Stimulated activated CD8-positive, alpha-beta memory T cell treated with anti-CD3 and anti-CD28 coated beads, Interleukin-12 subunit alpha, Interleukin-12 subunit beta, amount 100 ng/mL, for 1 hour (primary cell): ENCODE measurements around the gene TFDP1.

Source experiments
- DNase-seq: peaks from one replicate; pipeline ENCODE4 v3.0.0-alpha.2; 2020; ENCODE audit warnings: low read depth

TFDP1 gene

DNA sequence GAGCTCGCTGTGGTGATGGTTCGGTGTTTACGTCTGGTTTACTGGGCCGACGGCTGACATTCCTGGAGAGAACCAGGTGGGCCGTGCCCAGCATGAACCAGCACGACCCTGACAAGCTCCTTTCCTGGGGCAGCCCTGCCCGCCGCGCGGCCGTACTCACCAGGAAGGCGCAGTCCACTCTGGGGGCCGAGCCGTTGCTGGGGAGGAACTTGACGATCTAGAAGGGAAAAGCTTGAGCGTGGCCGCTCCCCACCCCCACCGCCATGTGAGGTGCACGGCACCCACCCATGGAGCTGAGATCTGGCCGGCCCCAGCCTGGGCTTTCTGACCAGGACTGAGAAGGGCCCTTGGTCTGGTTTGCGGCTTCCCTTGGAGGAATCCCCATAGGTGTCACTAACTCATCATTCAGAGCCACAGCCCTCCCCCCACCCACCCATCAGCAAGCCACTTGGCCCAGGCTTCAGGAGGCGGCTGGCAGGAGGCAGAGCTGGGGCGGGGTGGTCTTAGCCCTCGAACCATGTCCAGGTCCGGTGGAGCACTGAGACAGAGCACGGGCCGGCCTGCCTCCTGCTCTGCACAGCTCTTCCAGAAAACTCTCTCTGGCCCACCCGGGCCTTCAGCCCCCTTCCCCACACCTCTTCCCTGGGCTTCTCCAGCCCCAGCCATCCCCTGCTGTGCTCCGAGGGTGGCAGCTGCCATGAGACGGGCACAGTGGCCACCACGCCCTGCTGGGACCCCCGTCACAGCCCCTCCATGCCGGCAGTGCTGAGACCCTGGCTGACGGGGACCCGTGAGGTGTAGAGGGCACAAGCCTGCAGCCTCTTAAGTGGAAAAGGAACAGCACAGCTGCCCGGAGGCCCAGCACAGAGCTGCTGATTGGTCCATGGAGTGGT, 67.2 kb downstream of the TFDP1 start:
- no peak for DNase-seq

DNA sequence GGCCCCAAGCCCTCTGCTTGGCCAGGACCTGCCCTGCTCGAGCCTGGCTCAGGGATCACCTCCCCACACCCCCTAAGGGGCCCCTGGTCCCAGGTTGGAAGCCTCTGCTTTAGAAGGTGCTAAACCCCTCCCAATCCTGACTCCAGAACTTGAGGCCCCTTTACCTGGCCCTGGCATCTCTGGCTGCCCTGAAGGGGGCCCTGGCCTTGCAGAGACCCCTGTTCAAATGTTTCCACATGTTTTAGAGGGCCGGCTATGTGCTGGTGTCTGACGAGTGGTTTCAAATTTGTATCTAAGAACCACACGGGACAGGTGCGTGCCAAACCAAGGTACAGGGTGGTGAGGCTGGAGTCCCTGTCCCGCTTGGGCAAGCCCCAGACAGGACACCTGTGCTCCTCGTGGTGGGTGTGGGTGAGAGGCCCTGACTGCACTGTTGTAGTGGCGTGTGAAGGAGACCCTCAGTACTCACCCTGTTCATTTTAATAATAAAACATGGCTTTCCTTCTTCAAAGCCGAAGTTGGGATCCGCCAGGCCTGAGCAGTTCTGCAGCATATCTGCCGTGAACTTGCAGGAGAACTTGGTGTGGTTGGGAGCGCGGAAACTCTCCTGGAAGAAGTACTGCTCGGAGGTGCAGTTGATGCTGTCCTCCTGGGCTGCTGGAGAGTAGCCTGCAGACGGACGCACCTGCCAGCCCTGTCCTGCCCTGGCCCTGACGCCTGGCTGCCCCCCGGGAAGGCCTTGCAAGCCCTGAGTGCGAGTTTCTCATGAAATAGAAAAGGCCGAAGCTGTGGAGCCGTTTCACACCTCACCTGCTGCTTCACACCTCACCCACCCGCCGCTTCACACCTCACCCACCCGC, 68.1 kb downstream of the TFDP1 start:
- DNase-seq = no peak

DNA sequence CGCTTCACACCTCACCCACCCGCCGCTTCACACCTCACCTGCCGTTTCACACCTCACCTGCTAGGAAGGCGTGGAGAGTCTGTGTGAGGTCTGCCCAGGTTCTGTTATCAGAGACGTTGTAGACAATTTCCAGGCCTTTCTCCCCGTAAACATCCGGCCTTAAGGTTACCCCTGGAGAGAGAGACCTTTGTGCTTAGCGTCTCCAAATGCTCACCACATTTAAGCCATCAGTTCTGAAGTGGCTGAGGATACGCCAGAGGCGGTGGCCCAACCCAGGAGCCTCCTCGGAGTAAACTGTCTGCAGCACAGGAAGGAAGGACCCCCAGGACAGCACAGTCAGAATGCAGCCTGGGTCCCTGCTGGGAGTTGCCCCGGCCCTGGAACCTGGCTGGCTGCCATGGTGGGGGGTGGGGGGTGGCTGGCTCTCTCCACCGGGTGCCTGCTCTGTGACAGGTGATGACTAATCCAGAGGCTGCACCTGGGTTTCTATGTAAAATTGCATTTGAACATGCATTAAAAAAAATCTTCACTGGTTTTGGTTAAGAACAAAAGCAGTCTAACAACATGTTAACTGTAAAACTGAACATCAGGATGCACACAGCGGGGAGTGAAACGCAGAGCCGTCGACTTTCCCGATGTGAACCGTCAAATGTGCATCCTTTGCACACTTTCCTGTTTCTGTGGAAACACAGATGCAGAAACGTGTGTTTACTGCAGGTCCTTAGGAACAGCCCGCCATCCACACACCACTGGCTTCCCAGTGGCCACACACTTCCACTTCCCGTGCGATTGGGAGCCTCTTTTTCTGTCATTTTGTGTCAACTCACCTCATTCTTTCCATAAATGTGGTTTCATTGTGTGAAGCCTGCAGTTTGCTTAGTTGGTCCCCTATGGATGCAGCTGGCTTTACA, 69.0 kb downstream of the TFDP1 start:
- no peak for DNase-seq

DNA sequence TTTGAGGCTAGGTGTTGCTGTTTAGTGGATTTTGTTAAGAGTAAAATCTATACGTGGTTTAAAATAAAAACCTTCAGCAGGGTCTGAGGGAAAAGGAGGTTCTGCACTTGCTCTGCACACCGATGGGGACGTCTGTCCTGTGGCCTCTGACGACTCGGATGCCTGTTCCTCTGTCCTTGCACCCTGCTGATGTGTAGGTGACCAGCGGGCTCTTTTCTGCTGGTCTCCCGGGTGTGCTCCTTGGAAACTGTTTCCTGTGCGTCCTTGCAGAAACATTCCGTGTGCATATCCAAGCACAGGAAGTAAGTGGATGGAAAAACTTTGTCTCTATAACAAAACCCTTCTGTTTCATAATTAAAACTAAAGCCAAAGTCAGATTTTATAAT, 69.6 kb downstream of the TFDP1 start:
- no peak for DNase-seq

DNA sequence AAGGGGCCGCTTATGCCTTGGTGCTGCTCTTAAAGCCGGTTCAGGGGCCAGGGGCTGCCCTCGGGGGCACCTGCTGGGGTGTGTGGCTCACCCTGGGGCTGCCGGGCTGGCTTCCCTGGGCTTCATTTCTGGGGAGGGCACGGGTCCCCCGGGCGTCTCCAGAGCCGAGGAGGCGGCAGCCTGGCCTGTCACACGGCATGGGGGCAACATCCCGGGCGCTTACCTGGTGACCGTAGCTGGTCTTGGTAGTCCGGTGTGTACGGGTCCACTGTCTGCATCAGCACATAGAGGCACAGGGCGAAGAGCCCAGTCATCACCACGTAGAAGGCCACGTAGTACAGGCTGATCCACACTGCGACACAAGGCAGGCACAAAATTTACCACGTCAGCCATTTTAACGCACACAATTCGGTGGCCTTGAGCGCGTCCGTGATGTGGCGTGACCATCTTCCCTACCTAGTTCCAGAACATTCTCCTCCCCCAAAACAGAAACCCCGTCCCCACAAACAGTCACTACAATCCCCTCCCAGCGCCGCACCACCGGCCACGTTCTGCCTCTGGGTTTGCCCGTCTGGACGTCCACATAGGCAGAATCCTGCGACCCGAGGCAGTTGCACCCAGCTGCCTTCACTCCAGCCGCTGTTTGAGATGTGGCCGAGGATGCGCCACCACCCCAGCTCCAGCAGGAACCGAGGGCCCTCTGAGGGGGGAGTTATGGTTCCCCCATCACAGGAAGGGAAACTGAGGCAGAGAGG, 70.2 kb downstream of the TFDP1 start:
- no peak for DNase-seq

DNA sequence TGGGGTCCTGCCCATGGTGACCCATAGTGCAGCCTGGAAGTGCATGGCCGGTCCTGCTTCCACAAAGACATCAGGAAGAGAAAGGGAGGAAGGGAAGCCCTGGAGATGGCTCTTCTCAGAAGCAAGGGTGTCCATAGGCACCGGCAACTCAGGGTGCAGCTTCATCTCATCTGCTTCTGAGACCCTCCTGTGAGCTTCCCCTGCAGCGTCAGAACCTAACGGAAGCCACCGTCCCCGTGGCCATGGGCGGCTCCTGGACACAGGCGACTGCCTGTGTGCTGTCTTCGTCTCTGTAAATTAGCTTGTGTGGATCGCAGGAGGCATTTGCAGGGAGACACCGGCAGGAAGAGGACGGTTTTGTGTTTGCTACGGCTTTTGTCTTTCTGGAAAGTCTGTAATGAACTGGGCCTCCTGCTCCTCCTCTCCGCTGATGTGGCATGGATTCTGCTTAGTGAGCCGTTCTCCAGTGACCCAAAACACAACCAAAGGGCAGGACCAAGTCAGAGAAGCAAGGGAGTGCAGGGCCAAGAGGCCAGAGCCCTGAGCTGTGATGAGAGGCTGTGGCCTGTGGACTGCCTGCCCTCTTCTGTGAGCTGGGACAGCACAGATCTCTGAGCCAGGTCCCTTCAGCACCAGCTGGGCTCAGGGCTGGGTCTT, 70.9 kb downstream of the TFDP1 start:
- DNase-seq = no peak

DNA sequence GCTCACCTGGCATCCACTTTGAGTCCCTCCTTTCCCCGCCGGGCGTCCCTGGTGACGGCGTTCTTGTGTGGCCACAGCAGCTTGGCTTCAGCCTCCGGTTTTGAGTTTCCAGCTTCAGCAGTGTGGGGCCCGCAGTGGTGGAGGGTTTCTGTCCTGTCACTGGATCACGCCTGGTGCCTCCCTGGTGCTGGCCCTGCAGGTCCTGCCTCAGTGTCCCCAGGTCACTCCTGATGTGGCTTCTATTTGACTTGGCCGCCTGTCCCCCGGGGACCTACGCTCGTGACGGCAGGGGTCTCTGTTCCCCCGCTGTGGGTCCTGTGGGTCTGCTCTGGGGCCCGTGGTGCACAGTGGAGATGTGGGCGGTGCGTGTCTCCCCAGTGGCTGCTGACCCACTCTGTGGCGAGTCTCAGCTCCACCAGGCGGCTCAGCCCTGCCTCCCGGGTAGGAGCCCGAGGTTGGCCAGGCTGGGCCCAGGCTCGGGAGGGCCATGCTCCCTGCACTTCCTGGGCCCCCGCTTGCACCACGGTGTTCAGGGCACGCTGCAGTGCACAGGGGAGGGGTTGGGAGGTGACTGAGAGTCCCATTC, 71.5 kb downstream of the TFDP1 start:
- no peak for DNase-seq

DNA sequence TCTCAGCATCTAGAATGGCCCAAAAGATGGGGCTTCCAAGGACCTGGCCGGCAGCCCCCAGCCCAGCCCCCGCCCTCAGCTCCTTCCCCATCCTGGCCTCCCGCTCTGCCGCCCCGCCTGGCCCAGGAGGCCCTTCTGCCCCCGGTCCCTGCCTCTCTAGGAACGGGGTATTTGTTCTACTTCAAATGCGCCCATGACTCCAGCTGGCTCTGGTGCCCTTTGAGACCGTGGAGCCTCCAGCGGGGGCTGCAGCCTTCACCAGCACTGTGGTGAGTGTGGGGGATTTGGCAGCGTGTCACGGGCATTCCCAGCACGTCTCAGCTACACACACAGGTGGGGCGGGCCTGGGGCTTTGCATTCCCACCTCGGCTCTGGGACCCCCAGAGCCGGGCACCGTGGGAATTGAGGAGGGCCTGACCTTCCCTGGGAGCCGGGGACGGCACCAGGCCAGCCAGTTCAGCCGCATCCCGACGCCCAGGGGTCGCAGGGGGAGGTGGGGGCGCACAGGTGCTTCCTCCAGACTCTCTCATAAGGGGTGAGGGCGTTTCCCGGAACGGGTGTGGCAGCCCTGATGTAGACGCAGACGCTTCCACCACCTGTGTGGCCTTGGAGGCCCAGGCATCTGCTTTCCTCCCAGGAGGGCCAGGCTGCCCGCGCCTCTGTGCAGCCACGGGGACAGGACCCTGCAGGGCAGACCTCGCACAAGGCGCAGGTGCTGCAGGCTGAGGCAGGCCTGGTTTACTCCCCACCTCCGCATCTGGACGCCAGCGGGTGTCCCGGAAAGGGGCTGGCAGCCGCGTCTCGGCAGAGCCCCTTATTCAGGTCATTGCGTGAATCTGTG, 72.5 kb downstream of the TFDP1 start:
- no peak for DNase-seq

DNA sequence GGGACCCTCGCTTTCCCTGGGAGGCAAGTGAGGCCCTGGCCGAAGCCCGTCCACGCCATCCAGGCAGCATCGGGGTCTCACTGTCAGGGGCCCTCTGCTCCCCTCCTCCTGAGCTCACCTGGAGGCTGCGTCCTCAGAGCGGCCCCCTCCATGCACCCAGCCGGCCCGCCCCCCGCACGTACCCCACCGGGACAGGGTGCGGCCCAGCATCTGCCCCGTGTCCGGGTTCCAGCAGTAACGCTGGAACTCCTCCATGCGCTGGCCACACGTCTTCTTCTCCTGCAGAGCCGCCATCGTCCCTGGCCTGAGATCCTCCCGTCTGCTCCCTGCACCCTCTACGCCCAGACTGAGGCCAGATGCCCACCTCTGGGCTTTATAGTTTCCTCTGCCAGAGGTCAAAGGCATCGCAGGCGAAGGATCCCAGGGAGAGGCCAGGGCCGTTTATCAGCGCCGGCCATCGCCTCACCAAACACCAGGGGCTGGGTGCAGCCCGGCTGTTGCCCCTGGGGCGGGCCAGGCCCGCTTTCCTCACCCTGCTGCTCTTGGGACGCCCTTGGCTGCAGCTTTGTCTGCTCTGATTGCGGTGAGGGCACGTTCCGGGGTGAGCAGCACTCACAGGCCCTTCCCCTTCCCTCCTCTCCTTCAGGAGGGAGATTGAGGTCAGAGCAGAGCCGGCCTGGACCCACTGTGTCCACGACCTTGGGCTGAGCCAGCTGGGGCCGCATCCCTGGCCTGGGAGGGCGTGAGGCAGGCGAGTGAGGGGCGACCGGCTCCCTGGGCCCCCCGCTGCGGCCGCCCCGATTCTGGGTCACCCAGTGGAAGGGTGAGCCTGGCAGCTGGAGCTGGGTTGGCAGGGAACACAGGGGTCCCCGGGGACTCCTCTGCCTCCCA, 73.5 kb downstream of the TFDP1 start, which contains the start of gene ATP4B:
ATP4B (minus strand) TSS at position 348 of the 891 bp plus-strand sequence; CDS start at position 294, 54 bp downstream.
- no peak for DNase-seq

DNA sequence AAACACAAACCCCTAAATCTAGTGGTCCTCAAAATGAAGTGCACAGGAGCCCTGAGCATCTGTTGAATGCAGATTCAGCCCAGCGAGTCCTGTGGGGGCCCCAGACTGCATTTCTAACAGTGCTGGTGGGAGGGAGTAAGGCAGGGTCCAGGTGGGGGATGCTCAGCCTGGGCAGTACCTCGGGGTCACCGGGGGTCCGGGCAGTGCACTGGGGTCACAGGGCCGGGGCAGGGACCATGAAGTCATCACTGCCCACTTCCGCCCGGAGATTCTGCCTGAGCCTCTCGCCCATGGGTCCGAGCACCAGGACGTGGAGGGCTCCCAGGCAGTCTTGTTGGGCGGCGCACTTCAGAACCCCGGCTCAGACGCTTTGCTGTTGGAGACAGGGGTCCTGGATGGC, 74.3 kb downstream of the TFDP1 start:
- no peak for DNase-seq

DNA sequence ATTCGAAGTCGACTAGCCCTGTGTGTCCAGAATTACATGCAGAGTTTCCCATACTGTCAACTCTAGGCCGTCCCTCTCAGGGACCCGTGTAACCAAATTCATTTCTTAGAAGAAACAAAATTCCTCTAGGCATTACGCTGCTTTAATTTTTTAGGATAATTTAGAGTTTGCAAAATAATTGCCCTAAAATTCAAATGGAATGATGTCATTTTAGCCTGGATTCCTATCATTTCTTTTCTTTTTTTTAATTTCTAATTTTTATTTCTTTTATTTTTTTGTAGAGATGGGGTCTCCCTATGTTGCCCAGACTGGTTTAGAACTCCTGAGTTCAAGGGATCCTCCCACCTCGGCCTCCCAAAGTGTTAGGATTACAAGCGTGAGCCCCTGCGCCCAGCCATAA, 74.8 kb downstream of the TFDP1 start:
- no peak for DNase-seq

DNA sequence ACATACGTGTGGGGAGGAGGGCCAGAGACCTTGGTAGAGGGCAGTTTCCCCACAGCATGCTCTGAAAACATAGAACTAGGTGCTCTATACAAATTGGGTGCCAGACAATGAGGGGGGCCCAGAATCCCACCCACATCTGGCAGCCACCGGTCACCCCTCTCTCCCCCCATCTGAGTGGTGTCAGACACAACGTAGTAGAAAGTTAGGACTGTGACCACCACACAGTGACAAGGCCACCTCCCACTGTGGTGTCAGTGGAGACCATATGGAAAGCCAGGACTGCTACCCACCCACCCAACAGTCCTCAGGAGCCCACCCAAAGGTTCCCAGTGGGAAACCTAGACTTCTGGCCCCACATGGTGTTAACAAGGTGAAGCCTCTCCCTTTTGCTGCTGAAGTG, 75.5 kb downstream of the TFDP1 start:
- no peak for DNase-seq

DNA sequence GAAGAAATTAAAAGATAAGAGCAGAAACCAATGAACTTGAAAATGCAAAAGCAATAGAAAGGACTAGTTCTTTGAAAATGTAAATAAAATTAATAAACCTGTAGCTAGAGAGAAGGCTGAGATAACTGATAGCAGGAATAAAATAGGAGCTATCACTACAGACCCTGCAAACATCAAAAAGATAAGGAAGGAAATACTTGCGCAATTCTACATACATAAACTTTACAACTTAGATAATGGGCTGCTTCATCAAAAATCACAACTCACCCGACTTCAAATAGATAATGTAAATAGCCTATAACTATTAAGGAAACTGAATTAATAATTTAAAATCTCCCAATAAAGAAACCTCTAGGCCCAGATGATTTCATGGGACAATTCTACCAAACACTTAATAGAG, 77.0 kb downstream of the TFDP1 start:
- no peak for DNase-seq

DNA sequence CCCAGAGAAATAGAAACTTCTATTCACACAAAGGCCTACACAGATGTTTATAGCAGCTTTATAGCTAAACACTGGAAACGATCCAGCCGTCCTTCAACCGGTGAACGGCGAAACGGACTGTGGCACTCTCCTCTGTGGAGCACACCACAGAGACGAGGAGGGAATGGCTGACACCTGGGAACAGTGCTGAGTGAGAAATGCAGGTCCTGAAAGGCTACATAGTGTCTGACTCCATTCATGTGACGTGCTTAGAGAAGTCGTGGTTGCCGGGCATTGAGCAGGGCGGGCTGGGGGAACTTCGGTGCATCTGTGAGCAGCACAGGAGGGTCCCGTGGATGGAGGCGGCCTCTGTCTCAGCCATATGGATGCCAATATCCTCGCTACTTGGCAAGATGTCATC, 79.4 kb downstream of the TFDP1 start:
- DNase-seq = no peak

DNA sequence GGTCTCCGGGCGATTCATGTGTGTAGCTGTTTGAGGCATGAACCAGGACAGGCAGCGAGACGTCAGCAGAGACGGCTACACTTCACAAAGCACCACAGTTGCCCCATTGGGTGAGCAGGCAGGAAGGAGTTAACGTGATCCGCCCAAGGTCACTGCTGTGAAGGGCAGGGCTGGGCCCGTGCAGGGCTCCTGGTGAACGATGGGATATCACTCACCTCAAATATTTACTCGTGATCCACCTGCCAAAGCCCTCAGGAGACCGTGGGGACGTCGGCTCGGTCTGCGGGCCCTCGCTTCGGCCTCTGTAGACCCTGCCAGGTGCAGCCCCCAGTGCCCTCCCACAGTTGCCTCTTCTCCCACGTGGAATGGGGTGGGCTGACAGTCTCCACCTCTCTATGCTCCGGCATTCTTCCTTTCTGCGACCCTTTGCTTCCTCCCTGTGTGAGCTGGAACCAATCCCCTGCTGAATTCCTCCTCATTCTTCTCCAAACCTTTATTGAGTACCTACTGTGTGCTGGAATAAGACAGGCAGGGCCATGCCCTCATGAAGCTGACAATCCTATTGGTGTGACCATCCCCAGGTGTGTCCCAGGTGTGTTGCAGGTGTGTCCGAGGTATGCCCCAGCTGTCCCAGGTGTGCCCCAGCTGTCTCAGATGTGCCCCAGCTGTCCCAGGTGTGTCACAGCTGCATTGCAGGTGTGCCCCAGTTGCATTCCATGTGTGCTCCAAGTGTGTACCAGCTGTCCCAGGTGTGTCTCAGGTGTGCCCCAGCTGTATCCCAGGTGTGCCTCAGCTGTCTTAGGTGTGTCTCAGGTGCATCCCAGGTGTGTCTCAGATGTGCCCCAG, 80.4 kb downstream of the TFDP1 start:
- no peak for DNase-seq

DNA sequence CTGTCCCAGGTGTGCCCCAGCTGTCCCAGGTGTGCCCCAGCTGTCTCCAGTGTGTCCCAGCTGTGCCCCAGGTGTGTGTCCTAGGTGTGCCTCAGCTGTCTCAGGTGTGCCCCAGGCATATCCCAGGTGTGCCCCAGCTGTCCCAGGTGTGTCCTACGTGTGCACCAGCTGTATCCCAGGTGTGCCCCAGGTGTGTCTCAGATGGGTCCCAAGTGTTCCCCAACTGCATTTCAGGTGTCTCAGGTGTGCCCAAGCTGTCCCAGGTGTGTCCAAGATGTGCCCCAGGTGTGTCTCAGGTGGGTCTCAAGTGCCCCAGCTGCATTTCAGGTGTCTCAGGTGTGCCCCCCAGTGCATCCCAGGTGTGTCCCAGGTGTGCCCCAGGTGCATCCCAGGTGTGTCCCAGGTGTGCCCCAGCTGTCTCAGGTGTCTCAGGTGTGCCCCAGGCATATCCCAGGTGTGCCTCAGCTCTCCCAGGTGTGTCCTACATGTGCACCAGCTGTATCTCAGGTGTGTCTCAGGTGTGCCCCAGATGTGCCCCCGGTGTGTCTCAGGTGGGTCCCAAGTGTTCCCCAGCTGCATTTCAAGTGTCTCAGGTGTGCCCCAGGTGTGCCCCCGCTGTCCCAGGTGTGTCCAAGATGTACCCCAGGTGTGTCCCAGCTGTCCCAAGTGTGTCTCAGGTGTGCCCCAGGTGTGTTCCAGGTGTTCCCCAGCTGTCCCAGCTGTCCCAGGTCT, 81.2 kb downstream of the TFDP1 start:
- DNase-seq = no peak

DNA sequence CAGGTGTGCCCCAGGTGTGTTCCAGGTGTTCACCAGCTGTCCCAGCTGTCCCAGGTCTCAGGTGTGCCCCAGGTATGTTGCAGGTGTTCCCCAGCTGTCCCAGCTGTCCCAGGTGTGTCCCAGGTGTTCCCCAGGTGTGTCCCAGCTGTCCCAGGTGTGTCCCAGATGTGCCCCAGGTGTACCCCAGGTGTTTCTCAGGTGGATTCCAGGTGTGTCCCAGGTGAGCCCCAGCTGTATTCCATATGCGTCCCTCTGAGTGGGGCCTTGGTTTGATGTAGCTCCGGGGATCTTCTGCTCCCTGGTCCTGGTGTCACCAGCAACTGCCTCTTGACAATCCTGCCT, 81.7 kb downstream of the TFDP1 start:
- DNase-seq = no peak
